OCI-LY1 (cell line): Measurements from ENCODE around the gene CHMP5.

Experiments used
- H2AFZ ChIP-seq: fragments of 200-600 bp; sonication (generic), shearing (Covaris generic); 2 replicates; pipeline ENCODE4 v1.6.0; 2014; ENCODE audit warnings: antibody characterized with exemption, mild to moderate bottlenecking, low read length
- H3F3A ChIP-seq: fragments of 200-600 bp; sonication (generic), shearing (Covaris generic); 2 replicates; pipeline ENCODE4 v1.6.0; 2014; ENCODE audit warnings: mild to moderate bottlenecking, antibody characterized with exemption, low read length, moderate library complexity; ENCODE audit not compliant: insufficient read depth
- H3K27ac ChIP-seq: fragments of 200-600 bp; sonication (generic); 2 replicates; pipeline ENCODE4 v1.5.1; 2014; ENCODE audit warnings: low read length, mixed run types, mild to moderate bottlenecking, low read depth; ENCODE audit not compliant: poor library complexity, severe bottlenecking
- H3K27me3 ChIP-seq: fragments of 200-600 bp; sonication (generic); 2 replicates; pipeline ENCODE4 v1.6.0; 2014; ENCODE audit warnings: antibody characterized with exemption, mild to moderate bottlenecking, low read length, moderate library complexity; ENCODE audit not compliant: insufficient read depth
- H3K36me3 ChIP-seq: fragments of 200-600 bp; sonication (generic); 2 replicates; pipeline ENCODE4 v1.6.1; 2014; ENCODE audit warnings: mild to moderate bottlenecking, antibody characterized with exemption, low read length, moderate library complexity, mixed read lengths; ENCODE audit not compliant: insufficient read depth
- H3K4me1 ChIP-seq: fragments of 200-600 bp; sonication (generic); 2 replicates; pipeline ENCODE4 v1.5.1; 2014; ENCODE audit warnings: mild to moderate bottlenecking, low read length, moderate library complexity; ENCODE audit not compliant: insufficient read depth, severe bottlenecking
- H3K4me2 ChIP-seq: fragments of 200-600 bp; sonication (generic), shearing (Covaris generic); 2 replicates; pipeline ENCODE4 v1.6.1; 2014; ENCODE audit warnings: low read length
- H3K4me3 ChIP-seq: fragments of 200-600 bp; sonication (generic); 2 replicates; pipeline ENCODE4 v1.5.1; 2014; ENCODE audit warnings: low read length, low read depth, mild to moderate bottlenecking, mixed read lengths; ENCODE audit not compliant: poor library complexity, severe bottlenecking
- H3K79me2 ChIP-seq: fragments of 200-600 bp; shearing (Covaris generic); 2 replicates; pipeline ENCODE4 v1.6.1; 2016; ENCODE audit warnings: mixed run types, low read length, mixed read lengths; ENCODE audit not compliant: insufficient read depth
- H3K9ac ChIP-seq: fragments of 200-600 bp; sonication (generic), shearing (Covaris generic); 2 replicates; pipeline ENCODE4 v1.6.1; 2014; ENCODE audit warnings: mild to moderate bottlenecking, low read length, mixed read lengths
- H3K9me2 ChIP-seq: fragments of 200-600 bp; sonication (generic), shearing (Covaris generic); 2 replicates; pipeline ENCODE4 v1.6.1; 2014; ENCODE audit warnings: low read depth, mild to moderate bottlenecking, low read length, mixed read lengths
- H3K9me3 ChIP-seq: fragments of 200-600 bp; shearing (Covaris generic); 2 replicates; pipeline ENCODE4 v1.6.1; 2014; ENCODE audit warnings: low read length, mixed read lengths
- H4K20me1 ChIP-seq: fragments of 200-600 bp; sonication (generic), shearing (Covaris generic); 2 replicates; pipeline ENCODE4 v1.6.0; 2016; ENCODE audit warnings: mild to moderate bottlenecking, low read length; ENCODE audit not compliant: insufficient read depth
- EZH2 ChIP-seq: fragments of 200-600 bp; sonication (generic), shearing (Covaris generic); IDR thresholded peaks from 2 replicates; pipeline ENCODE4 v1.8.0; 2017; ENCODE audit warnings: borderline replicate concordance, mixed run types, mild to moderate bottlenecking, antibody characterized with exemption, low read length, moderate library complexity, mixed read lengths
- TF ChIP-seq, protein P1 (sequence below): fragments of 200-600 bp; sonication (generic), shearing (Covaris generic); IDR thresholded peaks from 2 replicates; pipeline ENCODE4 v1.5.1; 2017; ENCODE audit warnings: mild to moderate bottlenecking, antibody characterized with exemption, low read length, moderate library complexity, mixed read lengths

The CHMP5 gene

DNA sequence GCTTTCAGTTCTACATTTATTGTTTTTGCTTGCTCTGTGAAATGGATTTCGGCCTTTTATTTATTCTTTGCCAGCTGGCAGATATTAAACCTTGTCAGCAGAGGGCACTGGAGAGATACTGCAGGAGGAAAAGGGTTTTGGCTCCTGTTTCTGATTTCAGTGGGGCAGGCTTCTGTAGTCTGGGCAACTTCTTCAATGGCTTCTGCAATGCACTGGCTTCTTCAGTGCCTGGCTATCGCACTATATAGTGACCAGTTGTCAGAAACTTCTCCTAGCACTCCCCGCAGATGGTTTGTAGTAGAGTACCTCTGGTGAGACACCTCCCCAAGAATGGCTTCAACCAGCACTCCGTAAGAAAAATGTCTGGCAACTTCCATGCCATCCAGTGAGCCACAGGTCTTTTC, 22.2 kb downstream of the CHMP5 start:
- Histone ChIP-seq H3K9me2 (no peaks in the 10 kb centered on the region), H3K27me3 (no peaks in the 10 kb centered on the region), H3K4me2 (no peak overlapping the region), H3K9me3 (no peaks in the 10 kb centered on the region), H2AFZ (no peak overlapping the region), H3K4me3 (no peak overlapping the region), H3K79me2 (peaks cover 16% of the 10 kb centered on the region), H3K4me1 (peaks cover 20% of the 10 kb centered on the region), H3K36me3 (peaks cover 10% of the 10 kb centered on the region; the same call in 1 of the 2 replicates), H3K9ac (no peak overlapping the region), H3K27ac (peak overlapping the region; percentile 7), H3F3A (no peaks in the 10 kb centered on the region), H4K20me1 (no peaks in the 10 kb centered on the region)
- TF ChIP-seq EZH2: no peak
- TF ChIP-seq, protein P1, sequence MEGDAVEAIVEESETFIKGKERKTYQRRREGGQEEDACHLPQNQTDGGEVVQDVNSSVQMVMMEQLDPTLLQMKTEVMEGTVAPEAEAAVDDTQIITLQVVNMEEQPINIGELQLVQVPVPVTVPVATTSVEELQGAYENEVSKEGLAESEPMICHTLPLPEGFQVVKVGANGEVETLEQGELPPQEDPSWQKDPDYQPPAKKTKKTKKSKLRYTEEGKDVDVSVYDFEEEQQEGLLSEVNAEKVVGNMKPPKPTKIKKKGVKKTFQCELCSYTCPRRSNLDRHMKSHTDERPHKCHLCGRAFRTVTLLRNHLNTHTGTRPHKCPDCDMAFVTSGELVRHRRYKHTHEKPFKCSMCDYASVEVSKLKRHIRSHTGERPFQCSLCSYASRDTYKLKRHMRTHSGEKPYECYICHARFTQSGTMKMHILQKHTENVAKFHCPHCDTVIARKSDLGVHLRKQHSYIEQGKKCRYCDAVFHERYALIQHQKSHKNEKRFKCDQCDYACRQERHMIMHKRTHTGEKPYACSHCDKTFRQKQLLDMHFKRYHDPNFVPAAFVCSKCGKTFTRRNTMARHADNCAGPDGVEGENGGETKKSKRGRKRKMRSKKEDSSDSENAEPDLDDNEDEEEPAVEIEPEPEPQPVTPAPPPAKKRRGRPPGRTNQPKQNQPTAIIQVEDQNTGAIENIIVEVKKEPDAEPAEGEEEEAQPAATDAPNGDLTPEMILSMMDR: peak; percentile 83

- H3K9me3 ChIP-seq: no peaks in the 10 kb centered on the region
- H3K9me2 ChIP-seq: no peaks in the 10 kb centered on the region
- no peaks in the 10 kb centered on the region for H3F3A ChIP-seq
- H3K79me2 ChIP-seq: peaks cover 28% of the 10 kb centered on the region
- no peak overlapping the region for H3K4me2 ChIP-seq
- H3K9ac ChIP-seq: no peak overlapping the region
- no peaks in the 10 kb centered on the region for H4K20me1 ChIP-seq
- no peak overlapping the region for H3K27ac ChIP-seq
- H3K4me3 ChIP-seq: no peak overlapping the region
- H3K36me3 ChIP-seq: peaks cover 16% of the 10 kb centered on the region; the same call in 1 of the 2 replicates
- no peaks in the 10 kb centered on the region for H3K27me3 ChIP-seq
- peaks cover 32% of the 10 kb centered on the region for H3K4me1 ChIP-seq
- TF ChIP-seq, protein P1: no peak
- no peak for TF ChIP-seq EZH2
- no peak overlapping the region for H2AFZ ChIP-seq
These were observed 23.4 kb downstream of the CHMP5 start for GRCh38 chr9:33288235-33288634.

DNA sequence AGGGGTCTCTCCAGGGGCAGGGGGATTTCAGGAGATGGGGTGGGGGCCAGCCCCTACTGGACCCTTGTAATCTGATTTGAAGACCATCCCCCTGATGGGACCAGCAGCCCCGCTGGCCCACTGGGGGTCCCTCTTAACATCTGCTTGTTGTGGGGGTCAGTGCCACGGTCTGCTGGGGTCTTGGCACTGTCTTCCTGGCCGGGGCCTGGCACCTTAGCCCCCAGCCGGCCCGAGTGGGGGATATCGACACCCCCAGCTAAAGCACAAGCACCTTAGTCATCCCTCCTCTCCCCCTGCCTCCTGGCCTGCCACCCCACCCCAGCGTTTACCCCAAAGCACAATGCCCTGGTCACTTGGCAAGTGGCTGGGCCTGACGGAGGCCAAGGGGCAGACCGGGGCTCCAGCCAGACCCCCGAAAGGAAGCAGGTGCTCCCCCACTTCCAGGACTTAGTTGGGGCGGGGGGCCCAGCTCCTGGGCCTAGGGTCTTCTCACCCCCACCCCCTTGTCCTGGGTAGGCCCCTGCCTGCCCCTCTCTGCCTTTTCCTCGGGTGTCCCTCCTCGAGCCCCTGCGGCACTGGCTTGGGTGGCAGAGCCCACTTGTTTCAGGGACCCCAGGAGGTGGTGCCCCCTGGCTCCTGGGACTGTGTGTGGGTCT, 24.1 kb downstream of the CHMP5 start:
- Histone ChIP-seq H3K4me3 (peak overlapping the region; percentile 87), H3K79me2 (peaks cover 35% of the 10 kb centered on the region)
- TF ChIP-seq, protein P1: no peak

More for the DNA sequence above, 24.1 kb downstream of the CHMP5 start:
- H4K20me1 ChIP-seq: no peaks in the 10 kb centered on the region
- no peaks in the 10 kb centered on the region for H3K27me3 ChIP-seq
- no peaks in the 10 kb centered on the region for H3K9me3 ChIP-seq
- peak overlapping the region; percentile 87; the same call in 1 of the 2 replicates for H3K9ac ChIP-seq
- peaks cover 23% of the 10 kb centered on the region; the same call in 1 of the 2 replicates for H3K36me3 ChIP-seq
- peak overlapping the region; percentile 62 for H3K4me2 ChIP-seq
- peaks cover 39% of the 10 kb centered on the region for H3K4me1 ChIP-seq
- H3F3A ChIP-seq: no peaks in the 10 kb centered on the region
- peak overlapping the region; percentile 93 for H3K27ac ChIP-seq
- H3K9me2 ChIP-seq: no peaks in the 10 kb centered on the region
- H2AFZ ChIP-seq: no peak overlapping the region
